MV-4-11 (cell line): Measurements from ENCODE around the gene TDG.

Experiments
- DNase-seq: peaks from one replicate; lab custom pipeline; 2025; lab: John Stamatoyannopoulos, UW

TDG gene

GRCh38 chr12:103965590-103966504, at the start of gene TDG:
Gene TDG, plus strand, starts transcription at chr12:103965872. Its CDS starts 166 bp downstream, at chr12:103966038.
- peak; percentile 95 for DNase-seq

GRCh38 chr12:103917873-103918272, 47.8 kb upstream of the TDG start:
- DNase-seq = no peak

GRCh38 chr12:103924761-103925641, 40.7 kb upstream of the TDG start:
- peak; percentile 52 for DNase-seq

GRCh38 chr12:103928682-103929045, 37.0 kb upstream of the TDG start:
- peak; percentile 72 for DNase-seq

- peak; percentile 92 for DNase-seq
Observed at GRCh38 chr12:103929046-103929783, 36.5 kb upstream of the TDG start.

GRCh38 chr12:103929784-103930033, 36.0 kb upstream of the TDG start:
- DNase-seq = no peak

- peak; percentile 100 for DNase-seq
Observed at GRCh38 chr12:103930034-103930786, 35.5 kb upstream of the TDG start, which contains the start of gene HSP90B1. Gene HSP90B1, plus strand, starts transcription at chr12:103930410. Its CDS starts 106 bp downstream, at chr12:103930516.

- DNase-seq = peak; percentile 73
Observed at GRCh38 chr12:103930787-103931735, 34.6 kb upstream of the TDG start.

- DNase-seq = no peak
Observed at GRCh38 chr12:103933237-103933636, 32.4 kb upstream of the TDG start.

GRCh38 chr12:103936679-103937078, 29.0 kb upstream of the TDG start:
- DNase-seq = no peak

GRCh38 chr12:103944964-103945363, 20.7 kb upstream of the TDG start:
- no peak for DNase-seq

GRCh38 chr12:103947871-103948555, 17.7 kb upstream of the TDG start:
- DNase-seq = peak; percentile 57

GRCh38 chr12:103948746-103949406, 16.8 kb upstream of the TDG start:
- DNase-seq = no peak

GRCh38 chr12:103952497-103952896, 13.2 kb upstream of the TDG start:
- no peak for DNase-seq

GRCh38 chr12:103955811-103956508, 9.7 kb upstream of the TDG start:
- no peak for DNase-seq

GRCh38 chr12:103956509-103957027, 9.1 kb upstream of the TDG start:
- no peak for DNase-seq

GRCh38 chr12:103957865-103958388, 7.7 kb upstream of the TDG start:
- DNase-seq = no peak

GRCh38 chr12:103958621-103959020, 7.1 kb upstream of the TDG start:
- no peak for DNase-seq
